GM21737 (cell line): ENCODE results near the gene CSAD.
"Not testable (repeated sequence)": the region's sequence is repeated elsewhere in the genome, so short reads cannot be mapped to it uniquely, and the experiment has no call there.

Source experiments
- ATAC-seq: cut with Tn5 transposase; IDR thresholded peaks from one replicate; pipeline ENCODE4 v1.9.1; 2021; ENCODE audit warnings: mild to moderate bottlenecking, moderate library complexity; ENCODE audit not compliant: unreplicated experiment

CSAD gene

DNA sequence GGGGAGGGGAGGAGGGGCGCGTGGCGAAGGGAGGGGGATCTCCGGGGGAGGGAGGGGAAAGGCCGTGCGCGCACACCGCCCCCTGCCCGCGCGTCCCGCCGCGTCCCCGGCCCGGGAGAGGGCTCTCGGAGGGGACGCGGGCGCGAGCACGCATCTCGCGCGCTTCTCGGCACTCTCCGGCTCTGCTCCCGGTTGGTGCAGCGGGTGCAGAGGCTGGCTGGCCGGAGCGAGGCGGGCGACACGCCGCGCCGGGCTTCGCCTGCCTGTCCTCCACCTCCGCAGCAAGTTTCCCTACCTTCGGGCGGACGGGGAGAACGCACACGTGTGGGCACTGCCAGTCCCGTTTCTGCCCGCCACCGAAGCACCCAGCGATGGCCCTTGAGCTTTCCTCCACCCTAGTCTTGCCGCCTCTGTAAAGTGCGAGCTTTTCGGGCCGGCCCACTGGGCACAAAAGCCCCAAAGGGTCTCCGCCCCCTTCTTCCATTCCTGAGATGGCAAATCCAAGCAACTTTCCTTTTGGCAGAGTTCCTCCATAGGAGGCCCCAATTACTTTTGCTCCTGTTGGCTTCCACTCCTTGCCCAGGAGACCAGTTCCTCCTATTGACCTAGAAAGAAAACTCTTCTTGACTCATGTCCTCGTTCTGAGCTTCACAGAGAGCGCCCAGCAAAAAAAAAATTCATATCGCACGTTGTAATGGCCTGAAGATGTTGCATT lies 363 bp upstream of the CSAD start:
- peak; percentile 49 for ATAC-seq

DNA sequence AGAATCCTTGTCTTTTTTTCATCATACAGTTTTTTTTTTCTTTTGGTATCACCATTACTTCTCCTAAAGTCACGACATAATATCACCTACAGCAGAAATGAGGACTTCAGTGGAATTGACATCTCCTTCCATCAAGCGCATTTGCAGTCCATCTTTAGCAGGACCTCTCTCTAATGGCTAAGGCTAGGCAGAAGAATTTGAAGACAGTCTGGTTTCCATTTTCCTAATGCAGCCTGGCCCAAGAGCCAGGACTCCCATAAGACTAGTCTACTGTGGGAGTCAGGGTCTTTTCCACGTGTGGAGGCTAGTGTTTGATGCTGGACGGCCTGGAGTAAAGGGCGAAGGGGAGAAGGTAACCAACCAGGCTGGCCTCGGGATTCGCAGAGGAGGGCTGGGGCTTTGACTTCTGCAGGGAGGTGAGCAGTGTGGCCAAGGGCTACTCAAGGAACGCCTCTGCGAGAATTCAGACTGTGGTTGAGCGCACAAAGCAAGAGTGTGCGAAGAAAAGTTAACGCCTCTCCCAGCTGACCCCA lies 972 bp downstream of the CSAD start:
- peak; percentile 5 for ATAC-seq

DNA sequence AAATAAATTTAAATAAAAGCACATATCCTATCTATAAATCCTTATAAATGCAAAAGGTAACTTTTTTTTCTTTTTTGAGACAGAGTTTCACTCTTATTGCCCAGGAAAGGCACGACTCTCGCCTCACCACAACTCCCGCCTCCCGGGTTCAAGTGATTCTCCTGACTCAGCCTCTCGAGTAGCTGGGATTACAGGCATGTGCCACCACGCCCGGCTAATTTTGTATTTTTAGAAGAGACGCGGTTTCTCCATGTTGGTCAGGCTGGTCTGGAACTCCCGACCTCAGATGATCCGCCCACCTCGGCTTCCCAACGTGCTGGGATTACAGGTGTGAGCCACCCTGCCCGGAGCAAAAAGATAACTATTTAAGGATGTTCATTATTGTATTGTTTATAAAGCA lies 1.9 kb downstream of the CSAD start:
- ATAC-seq: not testable (repeated sequence)

DNA sequence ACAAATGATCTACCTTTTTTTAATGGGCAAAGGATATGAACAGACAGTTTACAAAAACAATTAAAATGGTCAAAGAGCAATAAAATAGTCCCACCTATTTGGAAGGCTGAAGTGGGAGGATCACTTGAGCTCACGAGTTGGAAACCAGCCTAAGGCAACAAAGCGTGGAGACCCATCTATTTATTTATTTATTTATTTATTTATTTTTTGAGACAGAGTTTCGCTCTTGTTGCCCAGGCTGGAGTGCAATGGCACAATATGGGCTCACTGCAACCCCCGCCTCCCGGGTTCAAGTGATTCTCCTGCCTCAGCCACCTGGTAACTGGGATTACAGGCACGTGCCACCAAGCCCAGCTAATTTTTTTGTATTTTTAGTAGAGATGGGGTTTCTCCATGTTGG lies 3.3 kb downstream of the CSAD start:
- not testable (repeated sequence) for ATAC-seq

DNA sequence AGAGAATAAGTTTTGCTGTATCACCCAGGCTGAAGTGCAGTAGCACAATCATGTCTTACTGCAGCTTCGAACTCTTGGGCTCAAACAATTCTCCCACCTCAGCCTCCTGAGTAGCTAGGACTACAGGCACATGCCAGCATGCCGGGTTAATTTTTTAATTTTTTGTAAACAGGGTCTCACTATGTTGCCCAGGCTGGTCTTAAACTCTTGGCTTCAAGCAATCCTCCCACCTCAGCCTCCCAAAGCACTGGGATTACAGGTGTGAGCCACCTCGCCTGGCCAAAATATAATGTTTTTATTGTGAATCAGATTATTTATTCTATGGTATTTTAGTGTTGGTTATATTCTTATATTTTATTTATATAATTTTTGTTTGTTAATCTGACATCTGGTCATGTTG lies 4.0 kb downstream of the CSAD start:
- no peak for ATAC-seq

DNA sequence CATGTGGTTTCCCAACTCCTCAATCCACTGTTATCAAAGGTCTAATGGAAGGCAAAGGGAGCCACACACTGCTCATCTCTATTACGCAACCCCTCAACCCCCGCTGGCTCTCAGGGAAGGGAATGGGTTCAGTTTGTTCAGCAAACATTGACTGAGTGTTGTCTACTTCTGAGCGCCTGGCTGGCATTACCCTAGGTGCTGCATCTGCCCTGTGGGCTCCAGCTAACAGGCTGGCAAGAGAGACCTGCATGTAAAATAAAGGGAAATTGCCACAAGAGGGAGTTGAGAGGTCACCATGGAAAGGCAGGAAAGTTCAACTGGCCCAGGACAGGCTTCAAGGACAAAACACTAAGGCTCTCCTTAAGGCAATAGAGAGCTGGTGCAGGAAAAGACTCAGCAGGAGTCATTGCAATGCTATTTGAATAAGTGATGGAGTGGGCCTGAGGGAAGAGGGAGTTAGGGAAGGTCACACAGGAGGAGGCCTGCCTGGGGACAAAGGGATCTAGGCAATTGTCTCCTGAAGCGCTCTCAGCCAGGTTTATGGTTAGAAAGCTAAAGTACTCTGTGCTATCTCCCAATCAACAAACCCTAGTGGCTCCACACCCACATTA lies 5.7 kb downstream of the CSAD start:
- ATAC-seq: no peak

DNA sequence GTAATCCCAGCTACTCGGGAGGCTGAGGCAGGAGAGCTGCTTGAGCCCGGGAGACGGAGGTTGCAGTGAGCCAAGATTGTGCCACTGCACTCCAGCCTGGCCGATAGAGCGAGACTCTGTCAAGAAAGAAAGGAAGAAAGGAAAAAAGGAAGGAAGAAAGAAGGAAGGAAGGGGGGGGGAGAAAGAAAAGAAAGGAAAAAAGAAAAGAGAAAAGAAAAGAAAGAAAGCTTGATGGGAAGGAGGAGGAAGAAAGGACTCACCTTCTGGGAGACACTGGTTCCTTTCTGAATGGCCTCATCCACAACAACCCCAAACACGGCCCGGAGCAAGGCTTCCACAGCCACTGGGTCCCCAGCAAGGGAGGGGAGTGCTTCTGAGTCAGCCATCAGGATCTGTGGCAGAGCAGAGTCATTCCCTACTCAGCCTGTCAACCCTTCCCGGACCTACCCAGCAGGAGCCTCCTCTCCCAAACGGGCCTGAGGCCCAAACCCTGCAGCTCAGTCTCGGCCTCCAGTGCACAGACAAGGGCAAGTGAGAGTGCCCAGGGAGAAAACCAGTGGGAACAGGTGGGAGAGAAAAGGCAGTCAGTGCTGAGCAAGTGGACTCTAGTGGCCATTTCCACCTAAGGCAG lies 7.5 kb downstream of the CSAD start:
- ATAC-seq: no peak

DNA sequence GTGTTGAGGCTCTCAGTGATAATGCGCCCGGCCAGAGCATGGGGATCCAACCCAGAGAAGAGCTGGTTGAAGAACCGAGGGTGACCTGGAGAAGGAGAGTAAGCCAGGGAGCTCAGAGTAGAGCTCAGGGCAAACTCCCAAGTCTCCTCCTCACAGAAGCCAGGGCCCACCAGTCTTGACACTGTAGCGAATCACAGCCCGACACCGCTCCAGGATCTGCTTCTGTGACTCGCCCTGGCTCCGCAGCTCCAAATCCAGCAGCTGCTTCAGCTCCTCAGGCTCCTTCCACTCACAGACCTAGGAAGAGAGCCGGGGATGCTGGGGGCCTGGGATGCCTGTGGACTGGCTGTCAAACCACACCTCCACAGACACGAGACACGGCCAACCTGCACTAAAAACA lies 8.4 kb downstream of the CSAD start:
- ATAC-seq: no peak

DNA sequence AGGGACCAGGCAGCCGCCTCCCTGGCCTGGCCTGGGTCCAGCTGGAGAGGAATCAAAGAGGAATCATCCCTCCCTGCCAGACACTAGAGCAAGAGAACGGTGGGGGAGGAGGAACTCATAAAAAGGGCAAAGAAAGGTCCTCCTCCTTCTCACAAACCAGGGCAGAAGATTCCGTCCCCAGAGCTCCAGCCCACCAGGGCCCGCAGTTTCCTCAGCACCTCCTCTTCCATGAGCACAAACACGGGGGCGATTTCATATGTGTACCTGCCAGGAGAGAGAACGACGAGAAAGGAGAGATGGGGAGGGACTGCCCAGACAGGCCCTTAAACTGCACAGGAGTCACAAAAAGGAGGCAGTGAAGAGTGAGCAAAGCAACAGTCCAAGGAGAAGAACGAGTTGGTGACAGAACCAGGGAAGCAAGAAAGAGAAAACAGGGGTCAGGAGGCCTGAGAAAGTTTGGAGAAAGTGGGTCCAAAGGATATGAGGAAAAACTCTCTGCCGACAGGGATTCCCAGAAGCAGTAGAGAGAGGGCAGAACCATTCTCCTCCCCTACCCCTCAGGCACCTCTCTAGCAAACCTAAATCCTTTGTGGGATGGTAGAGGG lies 8.9 kb downstream of the CSAD start:
- ATAC-seq: no peak

DNA sequence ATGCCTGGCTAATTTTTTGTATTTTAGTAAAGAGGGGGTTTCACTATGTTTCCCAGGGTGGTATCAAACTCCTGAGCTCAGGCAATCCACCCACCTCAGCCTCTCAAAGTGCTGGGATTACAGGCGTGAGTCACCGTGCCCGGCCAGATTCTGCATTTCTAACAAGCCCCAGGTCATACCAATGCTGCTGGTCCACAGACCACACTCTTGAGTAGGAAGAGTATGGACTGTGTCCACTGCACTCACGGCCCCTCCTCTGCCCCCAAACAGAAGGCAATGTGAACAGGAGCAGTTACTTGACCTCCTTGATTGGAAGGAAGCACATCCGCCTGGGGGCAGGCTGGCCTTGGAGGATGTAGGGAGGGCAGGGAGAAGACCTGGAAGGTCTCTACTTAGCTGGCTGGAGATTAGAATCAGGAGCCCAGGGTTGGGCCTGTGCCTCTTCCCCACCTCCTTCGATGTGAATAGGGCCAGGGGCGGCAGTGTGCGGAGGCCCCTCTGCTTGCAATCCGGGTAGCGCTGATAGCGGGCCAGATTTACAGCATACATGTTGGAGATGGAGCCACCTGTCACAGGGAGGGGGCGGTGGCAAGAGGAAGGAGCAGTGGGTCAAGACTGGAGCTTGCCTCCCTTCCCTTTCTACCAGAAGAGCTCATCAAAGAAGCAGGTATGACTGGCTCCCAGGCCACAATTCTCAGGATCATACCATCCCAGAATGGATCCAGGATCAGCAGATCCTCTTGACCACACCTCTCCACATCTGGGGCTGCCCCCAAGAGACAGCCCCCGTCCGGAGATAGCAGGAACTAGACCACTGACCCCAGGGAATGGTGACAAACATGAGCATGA lies 9.6 kb downstream of the CSAD start:
- ATAC-seq: no peak

DNA sequence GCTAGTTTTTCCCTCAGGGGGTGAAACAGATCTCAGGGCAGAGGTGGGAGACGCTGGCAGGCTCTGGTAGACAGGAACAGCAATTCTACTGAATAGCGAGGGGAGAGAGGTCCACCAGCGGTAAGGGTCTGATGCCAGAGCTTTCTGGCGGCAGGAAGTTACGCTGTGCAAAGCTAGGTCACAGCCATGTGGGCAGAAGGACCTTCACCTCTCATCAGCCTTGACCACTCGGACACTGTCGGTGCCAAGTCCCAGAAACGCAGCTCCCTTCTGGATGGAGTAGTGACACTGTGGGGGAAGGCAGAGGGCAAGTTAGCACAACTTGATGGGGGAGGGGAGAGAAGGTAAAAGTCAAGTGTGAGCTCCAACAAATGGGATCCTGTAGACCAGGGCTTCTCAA lies 10.5 kb downstream of the CSAD start:
- no peak for ATAC-seq

DNA sequence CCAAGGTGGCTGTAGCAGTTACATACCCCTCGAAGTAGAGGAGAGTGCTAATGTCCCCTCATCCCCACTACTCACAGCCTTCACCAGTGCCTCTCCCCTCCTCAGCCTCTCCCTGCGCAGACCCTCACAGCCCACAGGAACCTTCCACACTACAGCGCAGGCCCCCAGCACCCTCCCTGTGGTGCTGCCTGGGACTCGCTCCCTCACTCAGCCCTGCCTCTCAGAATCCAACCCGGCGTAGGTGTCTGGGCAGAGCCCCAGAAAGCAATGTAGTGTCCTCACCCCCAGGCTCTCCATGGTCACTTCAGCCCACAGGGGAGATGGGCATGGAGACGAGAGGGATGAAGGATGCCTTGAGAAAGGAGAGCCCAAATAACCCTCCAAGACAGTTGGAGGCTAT lies 11.1 kb downstream of the CSAD start:
- ATAC-seq: no peak

DNA sequence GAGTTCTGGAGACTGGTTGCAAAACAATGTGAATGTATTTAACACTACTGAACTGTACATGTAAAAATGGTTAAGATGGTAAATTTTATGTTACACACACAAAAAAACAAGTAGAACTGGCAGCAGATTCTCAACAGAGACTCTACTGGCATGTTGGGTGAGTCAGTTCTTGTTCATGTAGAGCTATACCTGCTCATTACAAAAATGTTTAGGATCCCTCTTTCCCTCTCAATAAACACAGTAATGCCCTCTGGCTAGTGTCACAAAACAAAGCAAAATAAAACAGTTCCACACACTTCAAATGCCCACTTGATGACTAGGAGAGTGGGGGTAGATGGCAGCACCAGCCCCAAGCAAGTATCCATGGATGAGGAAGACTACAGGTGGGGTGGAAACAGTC lies 13.9 kb downstream of the CSAD start:
- ATAC-seq: no peak

DNA sequence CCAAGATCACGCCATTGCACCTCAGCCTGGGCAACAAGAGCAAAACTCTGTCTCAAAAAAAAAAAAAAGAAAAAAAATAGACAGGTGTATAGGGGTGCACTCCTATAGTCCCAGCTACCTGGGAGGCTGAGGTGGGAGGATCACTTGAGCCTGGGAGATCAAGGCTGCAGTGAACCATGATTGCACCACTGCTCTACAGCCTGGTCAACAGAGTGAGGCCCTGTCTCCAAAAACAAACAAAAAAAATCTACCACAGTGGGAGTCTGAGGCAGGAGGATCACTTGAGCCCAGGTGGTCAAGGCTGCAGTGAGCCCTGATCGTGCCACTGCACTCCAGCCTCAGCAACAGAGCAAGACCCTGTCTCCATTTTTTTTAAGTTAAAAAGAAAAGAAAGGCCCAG lies 17.7 kb downstream of the CSAD start:
- not testable (repeated sequence) for ATAC-seq

DNA sequence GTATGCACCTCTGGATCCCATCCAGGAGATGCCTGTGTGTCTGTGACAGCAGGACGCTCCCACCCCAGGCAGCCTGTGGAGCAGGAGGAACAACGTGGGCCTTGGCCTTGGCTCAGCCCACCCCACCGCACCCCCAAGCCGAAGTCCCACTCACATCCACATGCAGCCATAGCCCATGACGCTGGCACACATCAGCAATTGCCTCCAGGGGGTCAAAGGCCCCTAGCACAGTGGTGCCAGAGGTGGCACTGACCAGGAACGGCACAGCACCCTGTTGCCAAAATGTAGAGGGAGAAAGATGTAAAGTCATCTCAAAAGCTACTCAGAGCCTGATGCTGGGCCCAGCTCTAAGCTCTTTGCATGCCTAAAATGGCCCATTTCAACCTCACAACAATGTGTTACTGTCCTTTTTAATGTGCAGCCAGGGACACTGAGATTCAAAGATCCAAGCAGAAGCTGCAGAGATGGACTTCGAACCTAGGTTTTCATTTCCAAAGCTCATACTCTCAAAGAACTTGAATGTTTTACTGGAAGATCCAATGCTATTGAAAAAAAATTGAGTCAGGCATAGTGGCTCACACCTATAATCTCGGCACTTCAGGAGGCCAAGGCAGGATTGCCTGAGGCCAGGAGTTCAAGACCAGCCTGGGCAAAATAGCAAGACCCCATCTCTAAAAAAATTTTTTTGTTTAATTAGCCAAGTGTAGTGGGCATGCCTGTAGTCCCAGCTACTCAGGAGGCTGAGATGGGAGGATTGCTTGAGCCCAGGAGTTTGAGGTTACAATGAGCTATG lies 19.4 kb downstream of the CSAD start:
- ATAC-seq: no peak

DNA sequence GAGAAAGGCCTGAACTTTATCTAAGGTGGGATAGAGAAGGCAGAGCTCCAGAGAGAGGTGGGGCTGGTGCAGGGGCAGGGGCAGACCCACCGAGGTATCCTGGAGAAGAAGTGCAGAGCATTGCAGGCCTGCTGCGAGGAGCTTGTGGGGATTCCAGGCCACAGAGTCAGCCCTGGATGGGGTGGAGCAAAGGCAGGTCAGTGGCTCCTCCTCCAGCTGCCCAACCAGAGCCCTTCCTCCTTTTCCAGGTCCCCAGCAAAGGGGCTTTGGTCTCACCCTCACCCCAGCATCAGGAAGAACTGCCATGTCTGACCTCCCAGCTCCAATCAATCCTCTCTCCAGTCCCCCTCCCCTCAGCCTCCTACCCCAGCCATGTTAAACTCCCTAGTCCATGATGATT lies 20.1 kb downstream of the CSAD start:
- no peak for ATAC-seq

DNA sequence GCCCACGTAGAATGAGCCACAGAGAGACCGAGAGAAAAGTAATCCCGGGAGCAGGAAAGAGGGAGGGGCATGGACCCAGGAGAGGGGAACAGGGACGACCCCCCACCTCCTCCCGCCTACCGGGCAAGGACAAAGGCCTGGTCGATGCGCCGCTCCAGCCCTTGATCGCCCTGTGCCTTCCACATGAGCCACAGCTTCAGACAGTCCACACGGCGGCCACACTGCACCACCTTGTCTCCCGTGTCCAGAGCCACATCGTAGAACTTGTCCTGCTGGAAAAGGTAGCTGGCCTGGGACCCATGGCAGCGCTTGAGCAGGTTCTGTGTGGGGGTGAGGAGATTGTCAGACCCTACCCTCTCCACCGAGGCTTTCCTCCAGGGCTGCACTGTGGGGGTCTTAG lies 20.7 kb downstream of the CSAD start:
- no peak for ATAC-seq

DNA sequence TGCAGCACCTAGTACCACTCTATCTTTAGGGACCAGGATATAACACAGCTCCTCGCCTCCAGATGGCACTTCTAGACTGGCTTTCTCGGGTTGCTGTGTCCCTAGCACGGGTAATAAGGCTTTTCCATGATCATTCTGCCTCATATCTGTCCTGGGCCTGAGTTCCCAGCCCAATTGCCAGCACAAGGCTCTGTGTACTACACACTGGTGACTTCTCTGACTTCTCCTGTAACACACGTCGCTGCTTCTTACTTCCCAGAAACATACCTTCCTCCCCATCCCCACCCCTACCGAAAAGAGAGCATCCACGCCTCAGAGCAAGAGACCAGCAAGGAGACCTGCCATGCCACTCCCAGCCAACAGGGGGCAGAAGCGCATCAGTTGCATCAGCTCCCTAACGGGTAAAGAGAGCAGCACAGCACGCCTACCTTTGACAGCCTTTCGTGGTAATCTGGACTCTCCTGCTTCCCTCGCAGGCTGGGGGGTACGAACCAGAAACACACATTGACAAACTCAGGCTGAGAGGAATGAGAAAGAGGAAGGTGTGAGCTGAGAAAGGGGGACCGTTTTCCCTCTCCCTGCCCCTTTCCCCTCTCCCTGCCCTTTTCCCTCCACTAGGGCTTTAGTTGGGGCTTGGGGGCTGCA lies 21.4 kb downstream of the CSAD start:
- peak; percentile 77 for ATAC-seq

DNA sequence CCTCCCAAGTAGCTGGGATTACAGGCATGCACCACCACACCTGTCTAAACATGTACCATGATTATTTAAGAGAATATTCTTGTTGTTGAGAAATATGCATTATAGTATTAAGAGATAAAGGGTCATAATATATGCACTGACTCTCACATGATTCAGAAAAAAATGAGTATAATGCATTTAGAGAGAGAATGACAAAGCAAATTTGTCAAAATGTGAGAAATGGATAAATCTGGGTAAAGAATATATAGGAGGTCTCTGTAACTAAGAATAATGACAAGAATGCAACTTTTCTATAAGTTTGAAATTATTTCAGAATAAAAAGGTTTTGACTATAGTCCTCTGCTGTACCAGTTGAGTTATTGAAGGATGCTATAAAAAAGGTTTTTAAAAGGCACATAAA lies 28.3 kb downstream of the CSAD start:
- no peak for ATAC-seq

DNA sequence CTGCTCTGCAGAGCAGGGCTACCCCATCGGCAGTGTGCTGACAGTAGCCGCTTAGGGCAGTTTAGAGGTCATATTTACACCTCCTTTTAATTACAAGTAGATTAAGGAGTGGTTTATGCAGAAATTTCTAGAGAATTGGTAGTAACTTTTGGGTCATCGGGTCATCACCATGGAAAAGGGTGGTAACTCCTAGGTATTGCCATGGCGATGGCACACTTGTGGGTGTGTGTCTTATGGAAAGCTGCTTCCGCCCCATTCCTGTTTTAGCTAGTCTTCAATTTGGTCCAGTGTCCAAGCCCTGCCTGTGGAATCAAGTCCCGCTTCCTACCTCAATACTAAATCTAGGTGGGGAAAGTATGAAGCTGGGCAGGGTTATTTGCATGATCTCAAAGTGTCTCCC lies 29.7 kb downstream of the CSAD start:
- no peak for ATAC-seq
